Fibroblast of villous mesenchyme (primary cell): ENCODE data around the gene KDM2B. TPM values are rescaled to one million over a fixed set of nuclear protein-coding genes. Genes with fewer than 3 reads are reported as not detected.

ENCODE experiments used
- DNase-seq: peaks from one replicate; pipeline ENCODE4 v3.0.0-alpha.2; 2010; ENCODE audit warnings: low read depth
- H3K4me3 ChIP-seq: 2 replicates; pipeline ENCODE4 v1.5.1; 2011; ENCODE audit warnings: low read depth, mild to moderate bottlenecking, low read length
- CTCF ChIP-seq: IDR thresholded peaks from 2 replicates; pipeline ENCODE4 v1.5.1; 2012; ENCODE audit warnings: low read depth, mild to moderate bottlenecking, low read length; ENCODE audit not compliant: insufficient read depth
- total RNA-seq: library from RNA; depleted of rRNA; stranded (reverse); fragments of >200 nt; gene quantifications from 2 replicates; pipeline ENCODE4 v1.2.3, GENCODE V29; 2012

The KDM2B gene
- total RNA-seq, 1 donor, result 28.1 TPM

- DNase-seq, result no peak
- no peak for TF ChIP-seq CTCF
- H3K4me3 ChIP-seq, result peak overlapping the region; percentile 57
Measured at GRCh38 chr12:121465921-121466793, 114.7 kb downstream of the KDM2B start.

GRCh38 chr12:121464331-121464730, 116.5 kb downstream of the KDM2B start:
- H3K4me3 ChIP-seq, result no peak overlapping the region
- DNase-seq, result no peak
- no peak for TF ChIP-seq CTCF

GRCh38 chr12:121461048-121461447, 119.8 kb downstream of the KDM2B start:
- DNase-seq, result no peak
- no peak overlapping the region for H3K4me3 ChIP-seq
- TF ChIP-seq CTCF, result no peak

- H3K4me3 ChIP-seq, result no peak overlapping the region
- no peak for TF ChIP-seq CTCF
- DNase-seq, result no peak
Measured at GRCh38 chr12:121456551-121456950, 124.3 kb downstream of the KDM2B start.

- no peak overlapping the region for H3K4me3 ChIP-seq
- TF ChIP-seq CTCF, result no peak
- DNase-seq, result no peak
Measured at GRCh38 chr12:121455766-121456420, 124.9 kb downstream of the KDM2B start.

- H3K4me3 ChIP-seq, result no peak overlapping the region
- TF ChIP-seq CTCF, result no peak
- DNase-seq, result no peak
Measured at GRCh38 chr12:121454921-121455320, 125.9 kb downstream of the KDM2B start.
